GM21723 (cell line): ENCODE results near the gene ME1.
"Not testable (repeated sequence)": the region's sequence is repeated elsewhere in the genome, so short reads cannot be mapped to it uniquely, and the experiment has no call there.

Experiments used
- ATAC-seq: cut with Tn5 transposase; IDR thresholded peaks from one replicate; pipeline ENCODE4 v1.9.1; 2021; ENCODE audit warnings: mild to moderate bottlenecking, moderate library complexity; ENCODE audit not compliant: unreplicated experiment

ME1 gene

GRCh38 chr6:83432636-83433035 lies 1.8 kb upstream of the ME1 start:
- ATAC-seq, result no peak

- no peak for ATAC-seq
Observed at GRCh38 chr6:83431545-83432155, 799 bp upstream of the ME1 start.

- ATAC-seq, result peak; percentile 9
Observed at GRCh38 chr6:83429857-83430610, 817 bp downstream of the ME1 start.

GRCh38 chr6:83429269-83429668 lies 1.6 kb downstream of the ME1 start:
- no peak for ATAC-seq

GRCh38 chr6:83424392-83425018 lies 6.3 kb downstream of the ME1 start:
- ATAC-seq, result no peak

- no peak for ATAC-seq
Observed at GRCh38 chr6:83417880-83418663, 12.8 kb downstream of the ME1 start.

GRCh38 chr6:83413068-83413467 lies 17.8 kb downstream of the ME1 start:
- no peak for ATAC-seq

GRCh38 chr6:83411731-83412130 lies 19.1 kb downstream of the ME1 start:
- ATAC-seq, result no peak

GRCh38 chr6:83403191-83403590 lies 27.7 kb downstream of the ME1 start:
- no peak for ATAC-seq

GRCh38 chr6:83389606-83390005 lies 41.2 kb downstream of the ME1 start:
- no peak for ATAC-seq

GRCh38 chr6:83385473-83385872 lies 45.4 kb downstream of the ME1 start:
- no peak for ATAC-seq

GRCh38 chr6:83384751-83385150 lies 46.1 kb downstream of the ME1 start:
- no peak for ATAC-seq

- no peak for ATAC-seq
Observed at GRCh38 chr6:83381949-83382348, 48.9 kb downstream of the ME1 start.

- no peak for ATAC-seq
Observed at GRCh38 chr6:83378621-83379388, 52.0 kb downstream of the ME1 start.

- no peak for ATAC-seq
Observed at GRCh38 chr6:83371423-83371822, 59.4 kb downstream of the ME1 start.

- no peak for ATAC-seq
Observed at GRCh38 chr6:83370567-83370966, 60.3 kb downstream of the ME1 start.

- no peak for ATAC-seq
Observed at GRCh38 chr6:83369692-83370091, 61.2 kb downstream of the ME1 start.

GRCh38 chr6:83368577-83368976 lies 62.3 kb downstream of the ME1 start:
- ATAC-seq, result no peak

- ATAC-seq, result no peak
Observed at GRCh38 chr6:83367104-83367503, 63.7 kb downstream of the ME1 start.

- ATAC-seq, result no peak
Observed at GRCh38 chr6:83365931-83366330, 64.9 kb downstream of the ME1 start.

- not testable (repeated sequence) for ATAC-seq
Observed at GRCh38 chr6:83362349-83362748, 68.5 kb downstream of the ME1 start.
